Activated CD8-positive, alpha-beta memory T cell treated with anti-CD3 and anti-CD28 coated beads for 36 hours (primary cell): Measurements from ENCODE around the gene SLIT3. TPM values are rescaled to one million over a fixed set of nuclear protein-coding genes. Genes with fewer than 3 reads are reported as not detected.

Source experiments
- CTCF ChIA-PET: fragments of 350-600 bp; sonication (Branson Sonifier 250); formaldehyde crosslinking; loops from one replicate; lab custom pipeline; 2021; ENCODE audit warnings: antibody characterized with exemption; lab: Charles Lee
- POLR2A ChIA-PET: fragments of 350-600 bp; sonication (Branson Sonifier 250); formaldehyde crosslinking; loops from one replicate; lab custom pipeline; 2021; ENCODE audit warnings: antibody characterized with exemption; lab: Charles Lee
- total RNA-seq, 2 experiments: library from RNA; stranded (reverse); gene quantifications; one replicate each; pipeline ENCODE4 v1.2.3, GENCODE V29; 2021

SLIT3 gene
- total RNA-seq, 2 experiments from 2014 or later: 0.50 to 0.76 TPM

DNA sequence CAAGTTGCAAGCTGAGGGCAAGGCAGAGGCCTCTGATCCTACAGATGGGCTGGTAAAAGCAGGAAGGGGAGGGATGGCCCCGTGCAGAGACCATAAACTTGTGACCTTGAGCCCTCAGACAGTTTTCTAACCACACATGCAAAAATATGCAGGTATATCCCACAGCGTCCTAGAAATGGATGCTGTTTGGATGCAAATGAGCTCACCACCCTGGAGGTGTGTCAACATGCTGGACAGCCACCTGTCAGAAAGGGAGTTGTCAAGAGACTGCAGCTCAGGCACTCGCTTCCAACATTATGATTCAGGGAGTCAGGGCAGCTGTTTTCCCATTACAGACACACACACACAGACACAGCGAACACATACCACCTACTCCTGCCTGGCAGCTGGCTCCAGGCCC, 624.4 kb downstream of the SLIT3 start:
- ChIA-PET CTCF (no interaction called here), POLR2A (no interaction called here)

DNA sequence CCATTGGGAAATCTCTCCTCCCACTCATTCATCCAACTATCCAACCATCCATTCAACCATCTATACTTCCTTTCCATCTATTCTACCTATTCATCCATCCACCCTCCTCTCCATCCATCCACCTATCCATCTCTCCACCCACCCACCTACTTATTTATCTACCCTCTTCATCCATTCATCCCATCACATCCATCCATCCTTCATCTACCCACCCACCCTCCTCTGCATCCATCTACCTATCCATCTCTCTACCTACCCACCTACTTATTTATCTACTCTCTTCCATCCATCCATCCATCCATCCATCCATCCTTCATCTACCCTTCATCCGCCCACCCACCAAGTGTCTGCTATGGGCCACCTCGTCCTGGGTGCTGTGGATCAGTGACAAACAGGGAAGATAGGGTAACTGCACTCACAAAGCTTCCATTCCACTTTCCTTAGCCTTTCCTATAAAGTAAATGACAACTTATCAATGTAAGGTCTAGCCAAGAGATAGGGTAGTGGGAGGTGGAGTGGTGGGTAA, 625.0 kb downstream of the SLIT3 start:
- ChIA-PET CTCF (no interaction called here), POLR2A (no interaction called here)

DNA sequence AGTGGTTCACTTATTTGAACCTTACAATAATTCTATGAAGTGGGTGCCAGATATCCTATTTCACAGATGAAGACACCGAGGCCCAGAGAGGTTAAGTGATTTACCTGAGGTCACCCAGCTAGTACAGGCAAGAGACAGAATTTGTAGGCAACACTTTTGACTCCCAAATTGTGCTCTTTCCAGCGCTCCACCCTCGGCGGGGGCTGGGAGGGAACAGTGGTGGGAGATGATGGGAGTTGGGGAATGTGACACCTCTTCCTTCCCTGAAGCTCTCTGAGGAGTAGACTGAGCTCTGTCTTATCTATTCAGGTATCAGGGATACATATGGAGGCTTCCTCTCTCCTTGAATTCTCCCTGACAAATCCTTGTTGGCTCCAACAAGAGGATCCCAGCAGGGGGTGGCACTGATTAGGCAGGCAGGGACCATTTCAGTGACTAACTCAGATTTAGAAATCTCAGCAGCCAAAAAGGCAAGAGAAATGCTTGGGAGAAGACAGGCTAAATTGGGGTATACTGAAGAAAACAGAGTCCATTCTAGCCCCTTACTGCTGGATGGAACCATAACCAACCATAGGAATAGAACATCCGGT, 626.0 kb downstream of the SLIT3 start:
- ChIA-PET POLR2A (no interaction called here), CTCF (no interaction called here)

DNA sequence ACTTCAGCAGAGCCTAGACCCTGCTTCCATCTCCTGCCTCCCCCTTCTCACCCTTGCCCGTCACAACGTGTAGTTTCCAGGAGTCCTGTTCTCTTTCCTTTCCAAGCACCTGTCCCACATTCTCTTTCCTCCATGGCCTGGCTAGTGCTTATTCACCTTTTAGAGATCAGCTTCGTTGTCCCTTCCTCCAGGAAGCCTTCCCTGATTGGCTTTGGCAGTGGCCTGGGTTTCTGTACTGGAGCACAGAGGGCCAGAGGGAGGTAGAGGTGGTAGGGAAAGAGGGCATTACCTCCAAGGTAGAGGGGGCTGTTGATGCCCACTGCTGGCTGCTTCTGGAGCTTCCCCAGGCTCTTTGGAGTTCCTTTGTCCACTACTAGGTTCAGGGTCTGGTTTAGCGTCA, 628.1 kb downstream of the SLIT3 start:
- POLR2A ChIA-PET: no interaction called here

DNA sequence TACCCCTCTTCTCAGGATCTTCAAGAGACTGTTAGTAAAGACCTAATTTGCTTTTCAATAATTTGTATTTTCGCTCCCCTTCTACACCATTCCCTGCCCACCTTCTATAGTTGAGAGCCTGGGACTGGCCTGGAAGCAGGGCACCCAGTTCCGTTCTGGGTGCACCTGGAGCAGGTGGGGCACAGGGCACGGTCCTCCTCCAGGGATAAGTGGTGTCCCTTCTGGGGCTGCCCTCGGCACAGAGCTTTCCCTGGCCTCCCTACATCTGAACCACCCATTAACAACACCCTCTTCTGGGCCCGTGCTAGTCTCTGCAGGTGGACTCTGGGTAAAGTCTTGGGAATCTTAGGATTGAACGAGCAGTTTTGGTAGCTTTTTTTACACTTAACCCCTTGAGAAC, 628.9 kb downstream of the SLIT3 start:
- ChIA-PET CTCF (no interaction called here), POLR2A (no interaction called here)

More for the DNA sequence above, 628.1 kb downstream of the SLIT3 start:
- CTCF ChIA-PET: no interaction called here

DNA sequence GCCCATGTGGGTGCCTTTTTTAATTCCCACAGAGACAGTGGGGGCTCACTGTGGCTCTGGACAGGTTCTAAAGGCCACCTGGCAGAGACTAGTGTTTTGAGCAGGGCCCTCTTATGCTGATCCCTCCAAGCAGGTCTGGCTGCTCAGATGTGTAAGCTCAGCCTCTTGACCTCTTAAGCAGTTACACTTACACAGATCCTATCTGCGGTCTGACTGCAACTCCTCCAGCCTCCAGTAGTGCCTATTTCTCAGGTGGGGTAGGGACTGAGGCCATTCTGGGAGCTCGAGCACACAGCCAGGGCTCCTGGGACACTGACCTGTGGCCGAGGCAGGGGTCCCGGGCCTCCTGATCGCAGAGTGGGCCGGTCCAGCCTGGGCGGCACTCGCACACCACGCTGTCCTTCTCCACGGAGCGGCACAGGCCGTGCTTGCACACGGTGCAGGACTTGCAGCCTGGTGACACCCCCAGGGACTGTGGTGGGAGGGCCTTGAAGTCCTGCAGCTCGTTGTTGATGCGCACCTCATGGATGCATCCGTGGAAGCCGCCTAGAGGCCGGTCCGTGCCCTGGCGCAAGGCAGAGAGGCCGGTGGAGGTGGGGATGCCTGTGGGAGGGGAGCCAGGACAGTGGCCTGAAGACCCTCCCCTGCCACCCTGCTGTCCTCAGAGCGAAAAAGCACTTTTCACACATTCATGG, 629.9 kb downstream of the SLIT3 start:
- CTCF ChIA-PET: no interaction called here
- POLR2A ChIA-PET: no interaction called here

DNA sequence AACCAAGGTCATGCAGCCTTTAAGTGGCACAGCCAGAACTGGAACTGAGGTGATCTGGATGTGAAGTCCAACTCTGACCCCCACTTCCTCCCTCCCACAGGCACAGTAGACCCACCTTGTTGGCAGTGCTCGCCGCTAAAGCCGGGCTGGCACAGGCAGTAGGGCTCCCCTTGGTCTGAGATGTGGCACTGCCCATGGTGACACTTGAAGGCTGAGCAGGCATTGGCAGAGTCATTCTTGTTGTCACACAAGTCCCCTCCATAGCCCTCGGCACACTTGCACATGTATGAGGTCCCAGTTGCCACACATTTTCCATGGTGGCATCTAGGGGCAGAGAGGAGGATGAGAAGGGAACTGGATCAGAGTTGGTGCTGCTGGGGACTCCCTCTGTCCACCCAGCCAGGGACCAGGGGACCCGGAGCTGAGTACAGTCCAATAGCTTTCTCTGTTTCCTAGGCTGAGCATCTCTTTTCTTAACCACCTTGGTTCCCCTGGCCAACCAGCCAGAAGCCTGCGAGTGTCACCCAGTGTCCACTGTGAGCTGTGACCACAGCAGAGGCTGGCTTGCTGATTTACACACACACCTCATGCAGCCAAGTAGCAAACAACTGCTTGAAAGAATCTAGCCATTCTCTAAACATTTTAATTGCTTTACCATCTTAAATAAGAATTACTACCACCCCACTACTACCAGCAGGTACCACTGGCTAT, 631.1 kb downstream of the SLIT3 start:
- CTCF ChIA-PET: no interaction called here
- POLR2A ChIA-PET: no interaction called here

DNA sequence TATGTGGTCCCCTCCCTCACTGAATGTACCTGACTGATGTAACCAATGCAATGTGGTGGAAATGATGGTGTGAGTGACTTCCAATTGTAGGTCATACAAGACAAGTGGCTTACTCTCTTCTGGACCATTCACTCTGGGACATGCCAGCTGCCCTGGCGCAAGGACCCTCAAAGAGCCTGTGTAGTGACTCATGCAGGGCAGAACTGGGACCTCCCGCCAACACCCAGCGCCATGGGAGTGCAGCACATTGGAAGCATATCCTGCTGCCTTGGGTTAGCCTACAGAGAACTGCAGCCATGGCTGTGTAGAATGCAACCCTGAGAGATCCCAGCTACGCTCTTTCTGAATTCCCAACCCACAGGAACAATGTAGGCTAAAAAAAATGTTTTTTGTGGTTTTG, 631.8 kb downstream of the SLIT3 start:
- POLR2A ChIA-PET: no interaction called here
- CTCF ChIA-PET: no interaction called here

DNA sequence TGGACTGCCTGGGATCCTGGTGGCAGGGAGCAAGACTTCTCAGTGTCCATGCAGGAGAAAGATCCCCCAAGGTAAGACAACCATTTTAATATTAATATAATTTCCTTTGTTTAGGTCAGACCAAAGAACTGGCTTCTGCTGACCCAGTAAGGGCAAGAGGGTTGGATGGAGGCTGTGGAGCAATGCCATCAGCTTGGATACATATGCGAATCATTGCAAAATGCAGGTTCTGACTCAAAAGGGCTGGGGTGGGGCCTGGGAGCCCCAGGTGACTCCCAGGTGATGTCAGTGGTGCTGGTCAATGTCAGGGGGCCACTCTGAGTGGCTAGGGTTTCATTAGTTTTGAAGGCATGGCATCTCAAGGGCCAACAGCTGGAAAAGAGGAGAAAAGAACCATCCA, 632.9 kb downstream of the SLIT3 start:
- ChIA-PET CTCF (no interaction called here), POLR2A (no interaction called here)

DNA sequence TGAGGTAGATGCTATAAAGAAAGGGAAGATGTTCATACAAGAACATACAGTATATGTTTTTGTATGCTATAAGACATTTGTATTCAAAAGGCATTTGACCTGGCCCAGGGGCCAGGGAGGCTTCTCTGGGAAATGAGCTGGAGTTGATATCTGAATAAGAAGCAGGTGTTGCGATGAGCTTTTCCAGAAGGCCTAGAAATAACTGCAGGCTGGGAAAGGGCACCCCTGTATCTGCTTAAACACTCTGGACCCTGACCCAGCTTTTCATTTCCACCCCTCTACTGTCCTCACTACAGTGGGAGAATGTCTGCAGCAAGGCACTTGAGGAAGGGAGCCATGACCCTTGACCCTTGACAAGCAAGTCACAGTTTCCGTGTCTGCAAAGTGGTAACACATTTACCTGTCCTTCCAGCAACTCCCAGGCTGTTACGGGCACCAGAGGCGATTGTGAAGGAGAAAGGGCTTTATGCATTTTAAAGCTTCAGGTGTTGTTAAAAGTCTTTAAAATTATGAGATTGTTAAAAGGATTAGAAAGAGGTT, 633.6 kb downstream of the SLIT3 start:
- POLR2A ChIA-PET: no interaction called here

DNA sequence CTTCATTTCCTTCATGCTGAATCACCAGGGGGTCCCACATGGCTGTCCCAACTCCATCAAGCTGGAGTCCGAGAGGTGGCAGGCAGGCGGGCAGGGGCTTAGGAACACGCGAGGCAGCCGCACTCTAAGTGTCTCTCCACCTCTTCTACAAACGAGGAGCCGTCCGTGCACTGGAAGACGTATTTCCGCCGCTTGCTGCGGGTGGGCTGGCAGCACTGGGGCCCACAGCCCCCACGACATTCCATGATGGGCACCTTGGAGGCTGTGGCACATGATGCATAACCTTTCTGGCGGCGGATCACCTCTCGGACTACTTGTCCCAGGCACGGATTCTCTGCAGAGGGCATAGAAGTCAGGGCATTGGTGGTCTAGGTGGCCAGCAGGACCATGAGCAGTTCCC, 634.6 kb downstream of the SLIT3 start:
- POLR2A ChIA-PET: no interaction called here
- CTCF ChIA-PET: no interaction called here

More for the DNA sequence above, 633.6 kb downstream of the SLIT3 start:
- CTCF ChIA-PET: no interaction called here

DNA sequence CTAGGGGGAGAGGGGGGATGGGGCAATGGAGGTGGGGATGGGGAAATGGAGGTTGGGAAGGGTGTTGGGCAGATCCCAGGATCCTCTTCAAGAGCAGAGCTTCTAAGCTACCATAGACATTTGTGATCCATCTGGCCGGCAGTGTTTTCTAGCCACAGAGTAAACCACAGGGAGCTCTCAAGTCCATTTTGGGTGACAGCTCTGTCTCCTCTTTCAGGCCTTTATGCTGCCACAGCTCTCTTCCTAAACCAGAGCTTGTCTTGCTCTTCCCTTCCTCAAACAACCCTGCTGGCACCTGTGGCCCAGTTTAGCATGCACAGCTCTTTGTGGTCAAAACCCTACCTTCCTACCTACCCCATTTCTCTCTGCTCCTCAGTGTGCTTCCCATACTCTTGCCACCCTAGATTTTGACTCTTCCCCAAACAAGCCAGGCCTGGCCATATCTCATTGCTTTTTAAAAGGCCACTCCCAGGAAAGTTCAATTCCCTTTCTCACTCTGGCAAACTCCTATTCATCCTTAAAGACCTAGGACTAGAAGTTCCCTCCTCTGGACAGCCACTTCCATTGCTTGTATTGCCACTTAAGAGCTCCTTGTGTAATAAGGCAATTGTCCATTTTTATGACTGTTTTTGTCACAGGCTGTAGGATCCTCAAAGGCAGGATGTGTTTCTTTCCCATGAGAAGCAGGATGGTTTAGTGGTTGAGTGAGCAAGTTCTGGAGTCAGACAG, 637.5 kb downstream of the SLIT3 start:
- ChIA-PET POLR2A (no interaction called here), CTCF (no interaction called here)

DNA sequence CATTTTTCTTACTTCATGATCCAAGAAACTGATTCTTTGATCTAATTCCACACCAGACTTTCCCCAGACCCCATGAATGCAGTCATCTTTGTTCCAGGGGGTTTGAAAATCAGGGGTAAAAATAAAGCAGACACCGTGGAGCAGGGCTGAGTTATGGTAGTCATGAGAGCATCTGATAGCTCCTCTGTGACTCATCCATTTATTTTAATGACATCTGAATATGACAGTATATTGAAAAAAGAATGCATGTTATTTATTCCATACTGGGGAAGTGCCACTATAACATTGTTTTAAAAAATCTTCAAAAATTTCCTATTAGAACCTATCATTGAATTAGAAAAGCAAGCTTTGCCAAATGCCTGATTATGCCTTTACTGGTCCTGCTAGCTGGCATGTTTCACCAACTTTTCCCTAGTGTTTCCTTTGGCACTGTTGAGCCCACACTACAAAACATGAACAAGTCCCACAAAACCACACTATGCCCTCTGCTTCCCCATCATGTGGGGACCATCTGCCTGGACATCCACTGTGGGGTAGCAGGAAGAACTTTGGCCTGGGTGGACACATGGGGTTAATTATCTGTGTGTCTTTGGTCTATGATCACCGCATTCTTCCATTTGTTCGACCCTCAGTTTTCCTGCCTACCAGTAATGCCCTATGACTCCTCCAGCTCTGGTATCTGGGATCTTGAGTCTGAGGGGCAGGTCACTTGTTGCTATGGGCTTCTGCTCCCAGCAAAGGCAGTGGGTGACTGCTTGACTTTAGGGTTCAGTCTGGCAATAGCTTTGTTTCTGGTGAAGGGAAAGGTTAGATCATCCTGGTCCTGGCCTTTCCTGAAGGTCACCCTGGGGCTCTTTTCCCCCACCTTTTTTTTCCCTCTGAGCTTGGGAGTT, 639.1 kb downstream of the SLIT3 start:
- CTCF ChIA-PET: no interaction called here
- POLR2A ChIA-PET: no interaction called here

DNA sequence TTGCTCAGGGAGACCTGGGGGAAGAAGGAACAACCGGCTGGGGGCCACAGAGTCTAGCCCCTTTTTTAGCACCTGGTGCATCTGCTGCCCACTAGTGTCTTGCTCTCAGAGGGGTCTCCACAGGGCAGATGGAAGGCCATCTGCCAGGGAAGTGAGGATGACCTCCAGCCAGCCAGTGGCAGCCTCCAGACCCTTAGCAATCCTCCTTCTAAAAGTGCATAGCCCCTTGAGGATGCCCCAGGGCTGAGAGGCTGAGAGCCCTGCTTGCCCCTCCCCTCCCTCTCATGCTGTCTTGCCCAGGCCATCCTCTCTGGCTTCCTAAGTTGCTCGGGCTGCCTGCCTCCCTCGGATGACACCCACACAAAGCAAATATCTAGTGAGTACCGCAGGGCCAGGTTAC, 640.2 kb downstream of the SLIT3 start:
- ChIA-PET CTCF (no interaction called here), POLR2A (no interaction called here)

DNA sequence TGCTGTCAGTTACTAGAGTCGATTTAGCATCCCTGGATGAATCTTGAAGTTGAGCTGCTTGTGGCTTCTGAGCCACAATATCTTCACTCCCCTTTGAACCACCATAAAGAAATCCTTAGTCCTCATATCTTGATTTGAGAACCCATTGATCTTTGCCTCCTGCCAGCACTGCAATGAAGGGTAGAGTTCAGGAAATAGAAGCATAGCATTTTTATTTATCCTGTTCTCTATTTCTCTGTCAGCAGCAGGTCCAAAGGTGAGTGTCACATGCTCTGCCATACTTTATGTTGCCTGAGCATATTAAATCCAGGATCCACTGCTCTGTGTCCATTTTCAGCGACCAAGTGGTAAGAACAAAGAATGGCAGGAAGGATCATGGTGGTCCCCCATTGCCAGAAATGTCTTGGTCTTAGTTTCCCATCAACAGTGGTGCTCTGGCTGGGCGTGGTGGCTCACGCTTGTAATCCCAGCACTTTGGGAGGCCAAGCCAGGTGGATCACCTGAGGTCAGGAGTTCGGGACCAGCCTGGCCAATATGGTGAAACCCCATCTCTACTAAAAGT, 641.6 kb downstream of the SLIT3 start:
- ChIA-PET CTCF (no interaction called here), POLR2A (no interaction called here)

DNA sequence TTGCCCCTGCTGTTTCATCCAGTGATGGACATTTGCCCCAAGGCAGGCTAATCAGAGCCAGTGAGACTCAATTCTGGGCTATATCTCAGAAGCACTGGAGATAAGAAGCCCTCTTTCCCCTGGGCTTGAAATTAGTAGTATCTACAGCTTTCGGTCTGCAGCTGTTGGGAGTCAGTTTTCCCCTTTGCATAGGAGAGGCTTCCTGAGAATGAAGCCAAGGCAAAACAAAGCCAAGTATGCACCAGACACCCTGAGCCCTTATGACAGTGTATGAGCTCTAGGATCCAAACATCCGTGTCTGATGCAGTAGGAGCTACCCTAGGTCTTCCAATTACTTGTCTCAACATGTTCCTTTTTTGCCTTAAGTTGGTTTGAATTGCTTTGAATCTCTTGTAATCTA, 642.5 kb downstream of the SLIT3 start:
- POLR2A ChIA-PET: no interaction called here
- CTCF ChIA-PET: no interaction called here

DNA sequence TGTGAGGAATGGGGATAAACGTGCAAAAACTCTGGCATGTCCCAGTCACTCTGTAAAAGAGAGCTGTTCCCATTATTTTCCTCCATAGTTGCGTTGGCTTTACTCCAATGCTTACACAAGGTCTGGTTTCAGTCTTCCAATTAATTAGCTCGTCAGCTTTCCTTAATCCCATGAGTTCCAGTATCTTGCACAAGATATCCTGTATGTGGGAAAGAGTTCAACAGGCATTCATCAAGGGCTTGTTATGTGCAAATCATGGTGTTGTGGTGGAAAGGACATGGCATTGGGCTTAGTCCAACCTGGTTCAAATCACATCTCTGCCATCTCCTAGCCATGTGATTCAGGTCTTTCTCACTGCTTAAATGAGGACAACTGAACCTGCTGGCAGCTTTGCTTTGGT, 644.3 kb downstream of the SLIT3 start:
- CTCF ChIA-PET: no interaction called here
- POLR2A ChIA-PET: no interaction called here

DNA sequence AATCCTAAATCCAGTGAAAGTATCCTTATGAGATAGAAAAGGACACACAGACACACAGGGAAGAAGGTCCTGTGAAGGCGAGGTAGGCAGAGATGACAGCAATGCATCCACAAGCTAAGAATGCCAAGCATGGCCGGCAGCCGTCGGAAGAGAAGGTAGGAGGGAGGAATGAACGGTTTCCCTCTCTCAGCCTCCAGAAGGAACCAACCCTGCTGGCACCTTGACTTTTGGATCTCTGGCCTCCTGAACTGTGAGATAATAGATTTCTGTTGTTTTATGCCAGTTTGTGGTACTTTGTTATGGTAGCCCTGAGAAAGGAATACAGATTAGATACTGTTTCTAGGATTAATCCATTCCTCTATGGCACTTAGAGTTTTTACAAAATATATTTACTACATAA, 645.6 kb downstream of the SLIT3 start:
- POLR2A ChIA-PET: no interaction called here
- CTCF ChIA-PET: no interaction called here
